ENCODE measurements around the gene TBL1XR1.

The TBL1XR1 gene

GRCh38 chr3:177180506-177180905 lies 16.8 kb downstream of the TBL1XR1 start:
- no peak for TF ChIP-seq CTCF (IDR thresholded peaks at IDR 0.05; ENCODE audit: borderline replicate concordance, insufficient read depth, low read depth, low read length)
- no peak overlapping the region for H3K4me3 ChIP-seq (ENCODE audit: low read depth, low read length)

- no peak for TF ChIP-seq CTCF (IDR thresholded peaks at IDR 0.05; ENCODE audit: borderline replicate concordance, insufficient read depth, low read depth, low read length)
Observed at GRCh38 chr3:177179281-177180067, 17.8 kb downstream of the TBL1XR1 start.

GRCh38 chr3:177177749-177178221 lies 19.5 kb downstream of the TBL1XR1 start:
- TF ChIP-seq CTCF (IDR thresholded peaks at IDR 0.05; ENCODE audit: borderline replicate concordance, insufficient read depth, low read depth, low read length): no peak
- H3K4me3 ChIP-seq (ENCODE audit: low read depth, low read length): no peak overlapping the region

More at GRCh38 chr3:177179281-177180067, 17.8 kb downstream of the TBL1XR1 start:
- H3K4me3 ChIP-seq (ENCODE audit: low read depth, low read length): no peak overlapping the region

GRCh38 chr3:177174607-177175170 lies 22.6 kb downstream of the TBL1XR1 start:
- TF ChIP-seq CTCF (IDR thresholded peaks at IDR 0.05; ENCODE audit: borderline replicate concordance, insufficient read depth, low read depth, low read length): no peak

GRCh38 chr3:177169936-177170722 lies 27.2 kb downstream of the TBL1XR1 start:
- H3K4me3 ChIP-seq (ENCODE audit: low read depth, low read length): no peak overlapping the region
- no peak for TF ChIP-seq CTCF (IDR thresholded peaks at IDR 0.05; ENCODE audit: borderline replicate concordance, insufficient read depth, low read depth, low read length)

More at GRCh38 chr3:177174607-177175170, 22.6 kb downstream of the TBL1XR1 start:
- no peak overlapping the region for H3K4me3 ChIP-seq (ENCODE audit: low read depth, low read length)

GRCh38 chr3:177168431-177168830 lies 28.9 kb downstream of the TBL1XR1 start:
- H3K4me3 ChIP-seq (ENCODE audit: low read depth, low read length): no peak overlapping the region
- TF ChIP-seq CTCF (IDR thresholded peaks at IDR 0.05; ENCODE audit: borderline replicate concordance, insufficient read depth, low read depth, low read length): no peak

All from GM12875 (cell line).